DND-41 (cell line): Measurements from ENCODE around the gene WDR72.

ENCODE experiments used
- EZH2 ChIP-seq: IDR thresholded peaks from 3 replicates; pipeline ENCODE4 v1.6.1; 2012; ENCODE audit warnings: borderline replicate concordance, low read depth, mild to moderate bottlenecking, moderate library complexity, low read length, inconsistent platforms; ENCODE audit not compliant: severe bottlenecking
- TF ChIP-seq, protein P1 (sequence below): IDR thresholded peaks from 2 replicates; pipeline ENCODE4 v1.5.1; 2012; ENCODE audit warnings: borderline replicate concordance, low read length, moderate library complexity, mild to moderate bottlenecking; ENCODE audit not compliant: poor library complexity, severe bottlenecking; ENCODE audit errors: extremely low read depth

DNA sequence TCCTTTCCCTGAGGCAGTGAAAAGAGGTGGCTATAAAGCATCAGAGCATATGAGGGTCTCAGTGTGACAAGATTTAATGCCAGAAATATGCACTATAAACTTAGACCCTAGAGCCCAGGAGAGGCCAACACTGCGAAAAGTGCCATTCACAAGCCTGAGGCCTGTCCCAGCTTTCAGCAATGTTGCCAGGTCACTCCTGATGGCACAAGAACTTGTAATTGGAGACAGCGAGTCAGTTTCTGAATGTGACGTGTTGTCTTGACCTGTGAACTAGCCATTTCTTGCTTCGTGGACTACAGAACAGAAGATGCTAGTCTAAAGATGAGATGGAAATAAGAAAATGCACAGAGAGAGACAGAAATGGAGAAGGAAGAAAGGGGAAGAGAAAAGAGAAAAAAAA, 87.9 kb downstream of the WDR72 start:
- TF ChIP-seq, protein P1, sequence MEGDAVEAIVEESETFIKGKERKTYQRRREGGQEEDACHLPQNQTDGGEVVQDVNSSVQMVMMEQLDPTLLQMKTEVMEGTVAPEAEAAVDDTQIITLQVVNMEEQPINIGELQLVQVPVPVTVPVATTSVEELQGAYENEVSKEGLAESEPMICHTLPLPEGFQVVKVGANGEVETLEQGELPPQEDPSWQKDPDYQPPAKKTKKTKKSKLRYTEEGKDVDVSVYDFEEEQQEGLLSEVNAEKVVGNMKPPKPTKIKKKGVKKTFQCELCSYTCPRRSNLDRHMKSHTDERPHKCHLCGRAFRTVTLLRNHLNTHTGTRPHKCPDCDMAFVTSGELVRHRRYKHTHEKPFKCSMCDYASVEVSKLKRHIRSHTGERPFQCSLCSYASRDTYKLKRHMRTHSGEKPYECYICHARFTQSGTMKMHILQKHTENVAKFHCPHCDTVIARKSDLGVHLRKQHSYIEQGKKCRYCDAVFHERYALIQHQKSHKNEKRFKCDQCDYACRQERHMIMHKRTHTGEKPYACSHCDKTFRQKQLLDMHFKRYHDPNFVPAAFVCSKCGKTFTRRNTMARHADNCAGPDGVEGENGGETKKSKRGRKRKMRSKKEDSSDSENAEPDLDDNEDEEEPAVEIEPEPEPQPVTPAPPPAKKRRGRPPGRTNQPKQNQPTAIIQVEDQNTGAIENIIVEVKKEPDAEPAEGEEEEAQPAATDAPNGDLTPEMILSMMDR: no peak
- TF ChIP-seq EZH2: no peak
